Ascending aorta (tissue), 1 donor: ENCODE measurements around the gene C3orf22. TPM values are rescaled to one million over a fixed set of nuclear protein-coding genes. Genes with fewer than 3 reads are reported as not detected.

ENCODE experiments used
- total RNA-seq: library from RNA; depleted of rRNA; stranded (reverse); fragments of >200 nt; gene quantifications from one replicate; pipeline ENCODE4 v1.1.0, GENCODE V29; 2016

C3orf22 gene
- total RNA-seq, 1 donor from 2014 or later: not detected

Other genes with a start within 250 kb of the C3orf22 start
- gene KLF15, start 201.5 kb downstream of the C3orf22 start, total RNA-seq: 74.0 TPM
- gene CFAP100, start 164.0 kb downstream of the C3orf22 start, total RNA-seq: not detected
- gene ZXDC, start 83.0 kb downstream of the C3orf22 start, total RNA-seq: 74.4 TPM
- gene UROC1, start 41.2 kb downstream of the C3orf22 start, total RNA-seq: not detected
- gene CHST13, start 34.8 kb downstream of the C3orf22 start, total RNA-seq: not detected
- gene TXNRD3, start 96.2 kb upstream of the C3orf22 start, total RNA-seq: 18.9 TPM
- gene CHCHD6, start 145.3 kb upstream of the C3orf22 start, total RNA-seq: 1.2 TPM